Neural progenitor cell (in vitro differentiated cells): ENCODE results near the gene AGO3. TPM values are rescaled to one million over a fixed set of nuclear protein-coding genes. Genes with fewer than 3 reads are reported as not detected.

Experiments used
- DNase-seq: peaks from one replicate; pipeline ENCODE4 v3.0.0-alpha.2; 2016; ENCODE audit warnings: low spot score
- H2AFZ ChIP-seq: fragments of 200-600 bp; sonication (generic); replicated peaks from 2 replicates; pipeline ENCODE4 v1.6.1; 2016; ENCODE audit warnings: antibody characterized with exemption
- H3F3A ChIP-seq: fragments of 200-600 bp; sonication (generic); 2 replicates; pipeline ENCODE4 v1.6.1; 2016; ENCODE audit warnings: antibody characterized with exemption, low read depth
- H3K27ac ChIP-seq: fragments of 200-600 bp; sonication (generic); 2 replicates; pipeline ENCODE4 v1.5.1; 2016; ENCODE audit warnings: mild to moderate bottlenecking
- H3K27me3 ChIP-seq: fragments of 200-600 bp; sonication (generic); 2 replicates; pipeline ENCODE4 v1.6.1; 2016; ENCODE audit warnings: mild to moderate bottlenecking, moderate library complexity
- H3K36me3 ChIP-seq: fragments of 200-600 bp; sonication (generic); 2 replicates; pipeline ENCODE4 v1.5.1; 2016
- H3K4me1 ChIP-seq: fragments of 200-600 bp; sonication (generic); 2 replicates; pipeline ENCODE4 v1.6.1; 2016; ENCODE audit warnings: mixed run types
- H3K4me2 ChIP-seq: fragments of 200-600 bp; sonication (generic); 2 replicates; pipeline ENCODE4 v1.6.1; 2016
- H3K4me3 ChIP-seq: fragments of 200-600 bp; sonication (generic); 2 replicates; pipeline ENCODE4 v1.5.1; 2016
- H3K79me2 ChIP-seq: fragments of 200-600 bp; sonication (generic); 2 replicates; pipeline ENCODE4 v1.6.1; 2016; ENCODE audit warnings: low read depth
- H3K9ac ChIP-seq: fragments of 200-600 bp; sonication (generic); 2 replicates; pipeline ENCODE4 v1.6.1; 2016
- H3K9me3 ChIP-seq: fragments of 200-600 bp; sonication (generic); 2 replicates; pipeline ENCODE4 v1.5.1; 2016; ENCODE audit warnings: low read depth
- H4K20me1 ChIP-seq: fragments of 200-600 bp; sonication (generic); 2 replicates; pipeline ENCODE4 v1.6.1; 2016; ENCODE audit warnings: low read depth
- H3K27ac Mint-ChIP-seq: 3 replicates; pipeline ENCODE4 v1.8.0; 2021; ENCODE audit warnings: mixed read lengths
- H3K27me3 Mint-ChIP-seq: 2 replicates; pipeline ENCODE4 v1.8.0; 2022; ENCODE audit warnings: low read depth, mild to moderate bottlenecking, inconsistent platforms, moderate library complexity, mixed read lengths; ENCODE audit not compliant: insufficient read depth
- H3K36me3 Mint-ChIP-seq: 3 replicates; pipeline ENCODE4 v1.8.0; 2021; ENCODE audit warnings: mixed read lengths
- H3K4me1 Mint-ChIP-seq: 3 replicates; pipeline ENCODE4 v1.8.0; 2021; ENCODE audit warnings: mixed read lengths
- H3K4me3 Mint-ChIP-seq: 3 replicates; pipeline ENCODE4 v1.8.0; 2021; ENCODE audit warnings: mild to moderate bottlenecking, moderate library complexity, mixed read lengths
- H3K9me3 Mint-ChIP-seq: 3 replicates; pipeline ENCODE4 v1.8.0; 2020; ENCODE audit warnings: mixed read lengths
- CTCF ChIP-seq: fragments of 200-600 bp; sonication (generic); IDR thresholded peaks from 2 replicates; pipeline ENCODE4 v1.5.1; 2017; ENCODE audit warnings: antibody characterized with exemption, mild to moderate bottlenecking
- EZH2 ChIP-seq: fragments of 200-600 bp; sonication (generic); IDR thresholded peaks from 2 replicates; pipeline ENCODE4 v1.6.1; 2017; ENCODE audit warnings: antibody characterized with exemption, mild to moderate bottlenecking, moderate library complexity
- EZH2phosphoT487 ChIP-seq: fragments of 200-600 bp; sonication (generic); IDR thresholded peaks from 2 replicates; pipeline ENCODE4 v1.6.1; 2017; ENCODE audit warnings: antibody characterized with exemption
- total RNA-seq: library from RNA; depleted of rRNA; stranded (reverse); fragments of >200 nt; gene quantifications from 2 replicates; pipeline ENCODE4 v1.2.3, GENCODE V29; 2015; ENCODE audit warnings: low replicate concordance

The AGO3 gene
- total RNA-seq, 1 donor from 2014 or later = 45.2 TPM

GRCh38 chr1:35936838-35937237 is 5.9 kb downstream of the AGO3 start:
- peaks cover 100% of the 10 kb centered on the region for H3K79me2 ChIP-seq
- no peak overlapping the region for H2AFZ ChIP-seq
- H3K4me1 ChIP-seq = peaks cover 13% of the 10 kb centered on the region
- no peaks in the 10 kb centered on the region for H3K9me3 ChIP-seq
- no peak overlapping the region for H3K27ac Mint-ChIP-seq
- no peak overlapping the region for H3K4me3 Mint-ChIP-seq
- H3K36me3 ChIP-seq = no peaks in the 10 kb centered on the region
- no peak overlapping the region for H3K4me3 ChIP-seq
- DNase-seq = no peak
- no peaks in the 10 kb centered on the region for H3K9me3 Mint-ChIP-seq
- no peak overlapping the region for H3K4me2 ChIP-seq
- H3K27me3 ChIP-seq = no peaks in the 10 kb centered on the region
- H3K36me3 Mint-ChIP-seq = peaks cover 1% of the 10 kb centered on the region
- no peaks in the 10 kb centered on the region for H3K27me3 Mint-ChIP-seq
- peaks cover 2% of the 10 kb centered on the region for H3F3A ChIP-seq
- TF ChIP-seq CTCF (no peak), EZH2phosphoT487 (no peak), EZH2 (no peak)
- no peak overlapping the region for H3K9ac ChIP-seq
- peaks cover 33% of the 10 kb centered on the region for H3K4me1 Mint-ChIP-seq
- peaks cover 47% of the 10 kb centered on the region for H4K20me1 ChIP-seq
- H3K27ac ChIP-seq = no peak overlapping the region

GRCh38 chr1:35939484-35939883 is 8.6 kb downstream of the AGO3 start:
- Histone ChIP-seq H3K27me3 (no peaks in the 10 kb centered on the region), H3K4me3 (no peak overlapping the region), H2AFZ (no peak overlapping the region), H3K9me3 (no peaks in the 10 kb centered on the region), H3F3A (no peaks in the 10 kb centered on the region), H3K4me1 (no peaks in the 10 kb centered on the region), H3K4me2 (no peak overlapping the region), H3K9ac (no peak overlapping the region), H4K20me1 (peaks cover 33% of the 10 kb centered on the region), H3K27ac (no peak overlapping the region), H3K79me2 (peaks cover 99% of the 10 kb centered on the region), H3K36me3 (no peaks in the 10 kb centered on the region)
- Mint-ChIP-seq H3K36me3 (peaks cover 1% of the 10 kb centered on the region), H3K9me3 (no peaks in the 10 kb centered on the region), H3K27me3 (no peaks in the 10 kb centered on the region), H3K27ac (no peak overlapping the region), H3K4me1 (peaks cover 13% of the 10 kb centered on the region), H3K4me3 (no peak overlapping the region)
- no peak for DNase-seq
- TF ChIP-seq CTCF = no peak
- TF ChIP-seq EZH2phosphoT487 = no peak
- TF ChIP-seq EZH2 = no peak

GRCh38 chr1:35945327-35945726 is 14.4 kb downstream of the AGO3 start:
- no peak overlapping the region for H3K9ac ChIP-seq
- H3K79me2 ChIP-seq = peaks cover 96% of the 10 kb centered on the region
- no peaks in the 10 kb centered on the region for H3K36me3 ChIP-seq
- H3K27ac ChIP-seq = no peak overlapping the region
- TF ChIP-seq EZH2 (no peak), EZH2phosphoT487 (no peak), CTCF (no peak)
- Mint-ChIP-seq H3K4me1 (no peaks in the 10 kb centered on the region), H3K9me3 (no peaks in the 10 kb centered on the region), H3K27ac (no peak overlapping the region), H3K4me3 (no peak overlapping the region), H3K36me3 (no peaks in the 10 kb centered on the region), H3K27me3 (no peaks in the 10 kb centered on the region)
- DNase-seq = no peak
- no peak overlapping the region for H2AFZ ChIP-seq
- H3K27me3 ChIP-seq = no peaks in the 10 kb centered on the region
- H3K4me1 ChIP-seq = no peaks in the 10 kb centered on the region
- no peaks in the 10 kb centered on the region for H3K9me3 ChIP-seq
- H3K4me2 ChIP-seq = no peak overlapping the region
- no peak overlapping the region for H3K4me3 ChIP-seq
- H3F3A ChIP-seq = peaks cover 4% of the 10 kb centered on the region
- peaks cover 23% of the 10 kb centered on the region for H4K20me1 ChIP-seq
